ENCODE measurements around the gene ST6GAL2.

ST6GAL2 gene

GRCh38 chr2:106800180-106800579 is 85.8 kb downstream of the ST6GAL2 start:
- no peak for TF ChIP-seq CTCF (conservative IDR thresholded peaks at IDR 0.05)
- no peak overlapping the region for H3K27ac ChIP-seq

- no peak for TF ChIP-seq CTCF (conservative IDR thresholded peaks at IDR 0.05)
- H3K27ac ChIP-seq, result no peak overlapping the region
These were observed 87.0 kb downstream of the ST6GAL2 start for GRCh38 chr2:106798826-106799552.

- TF ChIP-seq CTCF (conservative IDR thresholded peaks at IDR 0.05), result no peak
- H3K27ac ChIP-seq, result no peak overlapping the region
These were observed 88.5 kb downstream of the ST6GAL2 start for GRCh38 chr2:106797494-106797893.

GRCh38 chr2:106792671-106793070 is 93.3 kb downstream of the ST6GAL2 start:
- no peak overlapping the region for H3K27ac ChIP-seq
- TF ChIP-seq CTCF (conservative IDR thresholded peaks at IDR 0.05), result no peak

- H3K27ac ChIP-seq, result no peak overlapping the region
- TF ChIP-seq CTCF (conservative IDR thresholded peaks at IDR 0.05), result no peak
These were observed 96.8 kb downstream of the ST6GAL2 start for GRCh38 chr2:106789185-106789584.

GRCh38 chr2:106782681-106783080 is 103.3 kb downstream of the ST6GAL2 start:
- H3K27ac ChIP-seq, result no peak overlapping the region
- no peak for TF ChIP-seq CTCF (conservative IDR thresholded peaks at IDR 0.05)

- no peak overlapping the region for H3K27ac ChIP-seq
- no peak for TF ChIP-seq CTCF (conservative IDR thresholded peaks at IDR 0.05)
These were observed 104.8 kb downstream of the ST6GAL2 start for GRCh38 chr2:106781196-106781595.

Measured in VCaP (cell line).